NCI-H187 treated with DMSO at 0.1 percent for 48 hours (cell line): ENCODE data around the gene IGSF21.

Experiments used
- DNase-seq: peaks from one replicate; lab custom pipeline; 2025; lab: John Stamatoyannopoulos, UW

The IGSF21 gene

GRCh38 chr1:18229625-18230024 lies 122.0 kb downstream of the IGSF21 start:
- DNase-seq: no peak

- DNase-seq: no peak
Observed at GRCh38 chr1:18230321-18230720, 122.7 kb downstream of the IGSF21 start.

- DNase-seq: no peak
Observed at GRCh38 chr1:18230840-18231239, 123.2 kb downstream of the IGSF21 start.

- no peak for DNase-seq
Observed at GRCh38 chr1:18232052-18232451, 124.5 kb downstream of the IGSF21 start.

GRCh38 chr1:18233176-18233864 lies 125.7 kb downstream of the IGSF21 start:
- no peak for DNase-seq

- DNase-seq: peak; percentile 63
Observed at GRCh38 chr1:18234790-18235242, 127.2 kb downstream of the IGSF21 start.

- no peak for DNase-seq
Observed at GRCh38 chr1:18237371-18237770, 129.8 kb downstream of the IGSF21 start.

GRCh38 chr1:18238190-18238589 lies 130.6 kb downstream of the IGSF21 start:
- no peak for DNase-seq

GRCh38 chr1:18239671-18240070 lies 132.1 kb downstream of the IGSF21 start:
- no peak for DNase-seq

GRCh38 chr1:18240906-18241305 lies 133.3 kb downstream of the IGSF21 start:
- DNase-seq: no peak

- DNase-seq: no peak
Observed at GRCh38 chr1:18241891-18242290, 134.3 kb downstream of the IGSF21 start.

GRCh38 chr1:18243503-18244175 lies 136.0 kb downstream of the IGSF21 start:
- no peak for DNase-seq

- DNase-seq: no peak
Observed at GRCh38 chr1:18244762-18245161, 137.2 kb downstream of the IGSF21 start.

GRCh38 chr1:18245647-18246046 lies 138.0 kb downstream of the IGSF21 start:
- no peak for DNase-seq

GRCh38 chr1:18246543-18246942 lies 138.9 kb downstream of the IGSF21 start:
- DNase-seq: no peak

GRCh38 chr1:18247151-18247550 lies 139.6 kb downstream of the IGSF21 start:
- DNase-seq: no peak

- no peak for DNase-seq
Observed at GRCh38 chr1:18249631-18250030, 142.0 kb downstream of the IGSF21 start.

- DNase-seq: no peak
Observed at GRCh38 chr1:18253093-18253492, 145.5 kb downstream of the IGSF21 start.

- no peak for DNase-seq
Observed at GRCh38 chr1:18256282-18257235, 149.0 kb downstream of the IGSF21 start.

- no peak for DNase-seq
Observed at GRCh38 chr1:18257778-18258177, 150.2 kb downstream of the IGSF21 start.

GRCh38 chr1:18261891-18262290 lies 154.3 kb downstream of the IGSF21 start:
- DNase-seq: no peak

- DNase-seq: no peak
Observed at GRCh38 chr1:18262726-18263125, 155.1 kb downstream of the IGSF21 start.
